HepG2 (cell line): Measurements from ENCODE around the gene TMEM135. TPM values are rescaled to one million over a fixed set of nuclear protein-coding genes. Genes with fewer than 3 reads are reported as not detected.

Experiments
- ATRX ChIP-seq: sonication (generic); formaldehyde crosslinking; IDR thresholded peaks from 2 replicates; pipeline ENCODE4 v1.4.0; 2020; ENCODE audit warnings: missing genetic modification reagents, borderline replicate concordance
- ELF3 ChIP-seq: IDR thresholded peaks from 2 replicates; pipeline ENCODE4 v1.6.1; 2016; ENCODE audit warnings: missing genetic modification reagents, missing compliant biosample characterization
- ISL2 ChIP-seq: sonication (generic); formaldehyde crosslinking; IDR thresholded peaks from 2 replicates; pipeline ENCODE4 v1.5.0; 2020; ENCODE audit warnings: missing genetic modification reagents
- KLF12 ChIP-seq: sonication (generic); formaldehyde crosslinking; IDR thresholded peaks from 2 replicates; pipeline ENCODE4 v1.4.0; 2020; ENCODE audit warnings: missing genetic modification reagents, borderline replicate concordance
- NR1H2 ChIP-seq: sonication (generic); formaldehyde crosslinking; IDR thresholded peaks from 2 replicates; pipeline ENCODE4 v1.8.1; 2022; ENCODE audit warnings: low read depth, missing genetic modification reagents, borderline replicate concordance
- ONECUT2 ChIP-seq: sonication (generic); formaldehyde crosslinking; IDR thresholded peaks from 2 replicates; pipeline ENCODE4 v1.4.0; 2020; ENCODE audit warnings: missing genetic modification reagents
- POLR2A ChIP-seq, 2 experiments: IDR thresholded peaks; 2 replicates each; pipeline ENCODE4 v1.6.1; 2011; ENCODE audit warnings: low read depth in 2 of 2, low read length in 2 of 2, mild to moderate bottlenecking in 1 of 2, moderate library complexity in 1 of 2; ENCODE audit not compliant: insufficient read depth in 1 of 2
- PPARG ChIP-seq: conservative IDR thresholded peaks from 2 replicates; pipeline ENCODE4 v1.6.1; 2016; ENCODE audit warnings: missing biosample characterization, missing genetic modification reagents
- PRMT3 ChIP-seq: sonication (generic); formaldehyde crosslinking; IDR thresholded peaks from 2 replicates; pipeline ENCODE4 v1.8.1; 2022; ENCODE audit warnings: low read depth, mild to moderate bottlenecking, moderate library complexity, missing genetic modification reagents, borderline replicate concordance
- TOE1 ChIP-seq: sonication (generic); formaldehyde crosslinking; IDR thresholded peaks from 2 replicates; pipeline ENCODE4 v1.4.0; 2020; ENCODE audit warnings: mild to moderate bottlenecking, missing genetic modification reagents
- ZBED4 ChIP-seq: sonication (generic); formaldehyde crosslinking; IDR thresholded peaks from 2 replicates; pipeline ENCODE4 v1.4.0; 2020; ENCODE audit warnings: missing genetic modification reagents, borderline replicate concordance
- ZFAT ChIP-seq: sonication (generic); formaldehyde crosslinking; conservative IDR thresholded peaks from 2 replicates; pipeline ENCODE4 v1.8.1; 2023; ENCODE audit warnings: missing genetic modification reagents, inconsistent platforms
- ZNF274 ChIP-seq: sonication (generic); formaldehyde crosslinking; IDR thresholded peaks from 2 replicates; pipeline ENCODE4 v1.5.1; 2020; ENCODE audit warnings: mild to moderate bottlenecking, missing genetic modification reagents
- ZNF34 ChIP-seq: sonication (generic); formaldehyde crosslinking; IDR thresholded peaks from 2 replicates; pipeline ENCODE4 v1.4.0; 2020; ENCODE audit warnings: mild to moderate bottlenecking, missing genetic modification reagents, borderline replicate concordance
- ZNF496 ChIP-seq: sonication (generic); formaldehyde crosslinking; IDR thresholded peaks from 2 replicates; pipeline ENCODE4 v1.8.1; 2023; ENCODE audit warnings: mild to moderate bottlenecking, moderate library complexity, missing genetic modification reagents; ENCODE audit not compliant: insufficient replicate concordance
- ZNF567 ChIP-seq: sonication (generic); formaldehyde crosslinking; IDR thresholded peaks from 2 replicates; pipeline ENCODE4 v1.8.1; 2023; ENCODE audit warnings: mild to moderate bottlenecking, missing genetic modification reagents, borderline replicate concordance
- ZNF598 ChIP-seq: sonication (generic); formaldehyde crosslinking; IDR thresholded peaks from 2 replicates; pipeline ENCODE4 v1.5.1; 2020; ENCODE audit warnings: mild to moderate bottlenecking, missing genetic modification reagents, borderline replicate concordance
- ZNF609 ChIP-seq: sonication (generic); formaldehyde crosslinking; IDR thresholded peaks from 2 replicates; pipeline ENCODE4 v1.4.0; 2020; ENCODE audit warnings: mild to moderate bottlenecking, missing genetic modification reagents, borderline replicate concordance
- ZNF644 ChIP-seq: IDR thresholded peaks from 2 replicates; pipeline ENCODE4 v1.6.1; 2016; ENCODE audit warnings: low read depth
- ZNF781 ChIP-seq: sonication (generic); formaldehyde crosslinking; IDR thresholded peaks from 2 replicates; pipeline ENCODE4 v1.5.1; 2020; ENCODE audit warnings: borderline replicate concordance, mild to moderate bottlenecking, missing genetic modification reagents; ENCODE audit errors: not compliant biosample characterization
- ZSCAN20 ChIP-seq: sonication (generic); formaldehyde crosslinking; IDR thresholded peaks from 2 replicates; pipeline ENCODE4 v1.4.0; 2020; ENCODE audit warnings: missing genetic modification reagents, mild to moderate bottlenecking, borderline replicate concordance
- polyA plus RNA-seq, 8 experiments: library from polyadenylated mRNA; depleted of rRNA in 3 of 8; stranded (reverse) in 7 of 8; unstranded in 1 of 8; fragments of >200 nt; fragmentation: Illumina TruSeq in 4 of 8; extraction: Trizol in 4 of 8; gene quantifications; 2 replicates each; pipeline versions ENCODE4 v1.2.1 to v1.2.3, GENCODE V29; 2011 to 2016; ENCODE audit warnings: low read depth in 4 of 8, missing spikeins in 1 of 8, mixed read lengths in 1 of 8; ENCODE audit not compliant: insufficient read depth in 1 of 8
- total RNA-seq, 5 experiments: library from RNA; depleted of rRNA; stranded (reverse); fragments of >200 nt; fragmentation: Illumina TruSeq; extraction: Trizol; gene quantifications; 2 replicates each; pipeline ENCODE4 v1.2.3, GENCODE V29; 2016; ENCODE audit warnings: low read depth in 1 of 5
- TF ChIP-seq, protein P1 (sequence below): sonication (generic); formaldehyde crosslinking; IDR thresholded peaks from 2 replicates; pipeline ENCODE4 v1.8.0; 2022; ENCODE audit warnings: mild to moderate bottlenecking, missing genetic modification reagents, moderate library complexity

The TMEM135 gene
- total and polyA plus RNA-seq, 2 of the 13 experiments (the other 11 are each of a cell fraction or from before 2014, with no cell fraction given): 36.6 to 88.9 TPM

GRCh38 chr11:87128372-87128771, 90.6 kb downstream of the TMEM135 start (continued):
- no peak for TF ChIP-seq ATRX (CRISPR knock-in tag)
- TF ChIP-seq TOE1 (CRISPR knock-in tag): no peak
- TF ChIP-seq PRMT3: no peak
- no peak for TF ChIP-seq ZFAT
- no peak for TF ChIP-seq ZNF781 (CRISPR knock-in tag)
- TF ChIP-seq PPARG (CRISPR knock-in tag): 0 out of 2 replicates have a peak, but pooled peaks have one; percentile 52
- TF ChIP-seq ZNF598 (CRISPR knock-in tag): no peak
- TF ChIP-seq KLF12 (CRISPR knock-in tag): no peak
- TF ChIP-seq ZBED4: no peak
- no peak for TF ChIP-seq ONECUT2
- no peak for TF ChIP-seq ZNF644 (CRISPR knock-in tag)
- no peak for TF ChIP-seq ZNF34 (CRISPR knock-in tag)
- TF ChIP-seq ELF3 (CRISPR knock-in tag): peak; percentile 87
- TF ChIP-seq ZNF496: no peak
- TF ChIP-seq, protein P1, sequence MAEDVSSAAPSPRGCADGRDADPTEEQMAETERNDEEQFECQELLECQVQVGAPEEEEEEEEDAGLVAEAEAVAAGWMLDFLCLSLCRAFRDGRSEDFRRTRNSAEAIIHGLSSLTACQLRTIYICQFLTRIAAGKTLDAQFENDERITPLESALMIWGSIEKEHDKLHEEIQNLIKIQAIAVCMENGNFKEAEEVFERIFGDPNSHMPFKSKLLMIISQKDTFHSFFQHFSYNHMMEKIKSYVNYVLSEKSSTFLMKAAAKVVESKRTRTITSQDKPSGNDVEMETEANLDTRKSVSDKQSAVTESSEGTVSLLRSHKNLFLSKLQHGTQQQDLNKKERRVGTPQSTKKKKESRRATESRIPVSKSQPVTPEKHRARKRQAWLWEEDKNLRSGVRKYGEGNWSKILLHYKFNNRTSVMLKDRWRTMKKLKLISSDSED (CRISPR knock-in tag): no peak
- no peak for TF ChIP-seq ZNF274 (CRISPR knock-in tag)
- TF ChIP-seq ISL2: peak; percentile 78
- no peak for TF ChIP-seq ZSCAN20
- no peak for TF ChIP-seq POLR2A (IDR thresholded peaks at IDR 0.05; ENCODE audit: insufficient read depth in 1 of 2, low read depth in 2 of 2, low read length in 2 of 2)
- no peak for TF ChIP-seq ZNF567
- no peak for TF ChIP-seq NR1H2 (CRISPR knock-in tag)
- TF ChIP-seq ZNF609 (CRISPR knock-in tag): peak; percentile 97
